CD4-positive, alpha-beta T cell treated with Interleukin-12 subunit alpha and Interleukin-12 subunit beta, for 1 hour (primary cell): ENCODE results near the gene MINDY4.

ENCODE experiments used
- DNase-seq: peaks from one replicate; pipeline ENCODE4 v3.0.0-alpha.2; 2020

Gene MINDY4

DNA sequence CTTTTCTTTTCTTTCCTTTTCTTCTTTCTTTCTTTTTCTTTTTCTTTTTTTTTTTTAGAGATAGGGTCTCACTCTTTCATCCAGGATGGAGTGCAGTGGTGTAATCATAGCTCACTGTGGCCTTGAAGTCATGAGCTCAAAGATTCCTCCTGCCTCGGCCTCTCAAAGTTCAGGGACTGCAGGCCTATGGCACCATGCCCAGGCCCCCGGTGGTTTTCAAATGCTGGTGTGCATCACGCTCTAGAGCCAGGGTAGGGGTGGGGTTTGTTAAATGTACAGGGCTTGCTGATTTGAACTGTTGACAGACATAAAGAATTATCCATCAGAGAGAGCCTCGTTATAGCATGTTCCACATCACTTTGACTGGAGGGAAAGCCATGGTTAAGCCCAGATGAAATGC lies 5.8 kb downstream of the MINDY4 start:
- no peak for DNase-seq

DNA sequence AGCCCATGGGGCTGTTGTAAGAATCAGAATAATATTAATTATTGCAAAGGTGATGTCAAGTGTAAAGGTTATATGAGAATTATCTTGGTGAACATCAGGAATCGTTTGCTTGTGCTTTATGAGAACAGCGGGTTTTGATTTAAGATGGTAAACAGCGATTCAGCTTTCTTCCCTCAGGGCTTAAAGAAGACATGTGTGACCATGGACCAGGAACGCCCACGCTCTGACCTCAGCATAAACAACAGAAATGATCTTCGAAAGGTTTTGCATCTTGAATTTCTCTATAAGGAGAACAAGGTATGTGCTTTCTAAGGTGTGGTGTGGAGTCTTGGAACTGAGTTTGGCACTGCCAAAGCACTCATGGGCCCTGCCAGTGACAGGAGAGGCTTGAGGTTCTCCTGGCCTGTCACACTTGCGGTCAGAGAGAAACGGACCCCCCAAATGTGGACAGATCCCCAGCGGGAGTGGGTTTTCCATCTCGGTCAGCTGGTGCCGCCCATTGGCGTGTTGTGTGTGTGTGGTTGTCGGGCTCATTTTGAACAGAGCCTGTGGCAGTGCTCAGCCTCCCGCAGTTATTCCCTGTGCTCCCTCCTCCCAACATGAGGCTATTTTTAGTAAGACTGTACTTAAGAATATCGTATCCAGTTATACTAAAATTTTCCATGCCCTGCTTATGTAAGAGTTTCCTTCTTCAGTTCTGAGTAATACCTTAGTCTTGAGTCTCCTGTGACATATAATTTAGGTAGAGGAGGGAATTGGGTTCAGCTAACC lies 7.2 kb downstream of the MINDY4 start:
- no peak for DNase-seq

DNA sequence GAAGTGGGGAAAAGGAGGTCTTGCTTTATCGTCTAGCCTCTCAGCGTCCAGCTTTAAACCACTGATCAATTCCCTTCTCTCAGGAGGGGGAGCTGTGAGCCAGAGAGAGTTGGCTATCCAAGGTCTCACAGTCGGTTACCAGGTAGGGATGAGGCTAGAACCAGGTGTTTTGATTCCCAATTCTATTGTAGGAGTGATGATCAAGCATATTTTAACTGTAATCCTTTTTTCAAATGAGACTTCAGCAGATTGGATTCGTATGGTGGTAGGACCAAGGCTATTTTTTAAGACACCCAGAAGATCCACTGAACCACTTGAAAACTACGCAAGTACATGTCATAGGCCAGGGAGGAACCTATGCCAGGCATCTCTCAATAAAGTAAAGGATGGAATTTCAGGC lies 8.4 kb downstream of the MINDY4 start:
- DNase-seq = no peak

- no peak for DNase-seq
These were observed 9.7 kb downstream of the MINDY4 start for GRCh38 chr7:30780941-30781340.

DNA sequence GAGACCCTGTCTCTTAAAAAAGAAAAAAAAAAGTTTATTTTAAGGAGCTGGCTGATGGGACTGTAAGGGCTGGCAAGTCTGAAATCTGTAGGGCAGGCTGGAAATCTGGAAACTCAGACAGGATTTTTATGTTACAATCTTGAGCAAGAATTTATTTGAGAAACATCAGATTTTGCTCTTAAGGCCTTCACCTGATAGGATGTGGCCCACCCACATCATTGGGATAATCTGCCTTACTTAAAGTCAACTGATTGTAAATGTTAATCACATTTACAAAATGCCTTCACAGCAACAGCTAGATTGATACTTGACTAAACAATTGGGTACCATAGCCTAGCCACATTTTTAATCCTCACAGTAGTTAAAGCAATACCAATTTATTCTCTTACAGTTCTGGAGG lies 11.5 kb downstream of the MINDY4 start:
- DNase-seq = no peak

- no peak for DNase-seq
These were observed 14.6 kb downstream of the MINDY4 start for GRCh38 chr7:30785786-30786185.

GRCh38 chr7:30787486-30787885 lies 16.3 kb downstream of the MINDY4 start:
- no peak for DNase-seq

- no peak for DNase-seq
These were observed 17.6 kb downstream of the MINDY4 start for GRCh38 chr7:30788640-30789333.

DNA sequence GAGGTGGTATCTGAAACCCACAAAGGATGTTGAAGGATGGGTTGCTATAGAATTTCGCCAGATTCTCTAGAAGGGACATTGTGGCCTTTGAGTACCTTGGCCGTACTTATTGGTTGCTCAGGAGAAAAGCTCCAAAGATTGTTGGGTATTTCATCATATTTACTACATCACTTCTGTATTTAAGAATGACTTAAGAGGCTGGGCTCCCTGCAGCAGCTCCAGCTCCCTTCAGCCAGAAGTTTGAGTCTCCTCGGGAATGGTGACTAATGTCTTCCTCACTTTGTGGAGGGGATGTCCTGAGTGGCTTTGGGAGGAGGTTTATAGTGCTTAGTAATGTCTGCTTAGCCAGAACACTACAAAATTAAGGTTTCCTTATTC lies 18.1 kb downstream of the MINDY4 start:
- DNase-seq = no peak

- DNase-seq = no peak
These were observed 19.1 kb downstream of the MINDY4 start for GRCh38 chr7:30790356-30790755.

DNA sequence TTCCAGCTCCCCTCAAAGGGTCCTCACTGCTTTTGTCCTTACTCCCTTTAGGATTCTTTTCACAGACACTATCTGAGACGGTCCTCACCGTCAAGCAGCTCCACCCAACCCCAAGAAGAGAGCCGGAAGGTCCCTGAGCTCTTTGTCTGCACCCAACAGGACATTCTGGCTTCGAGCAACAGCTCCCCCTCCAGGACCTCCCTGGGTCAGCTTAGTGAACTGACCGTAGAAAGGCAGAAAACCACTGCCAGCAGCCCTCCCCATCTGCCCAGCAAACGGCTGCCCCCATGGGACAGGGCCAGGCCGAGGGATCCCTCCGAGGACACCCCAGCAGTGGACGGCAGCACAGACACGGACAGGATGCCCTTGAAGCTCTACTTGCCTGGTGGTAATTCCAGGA lies 19.9 kb downstream of the MINDY4 start:
- no peak for DNase-seq

DNA sequence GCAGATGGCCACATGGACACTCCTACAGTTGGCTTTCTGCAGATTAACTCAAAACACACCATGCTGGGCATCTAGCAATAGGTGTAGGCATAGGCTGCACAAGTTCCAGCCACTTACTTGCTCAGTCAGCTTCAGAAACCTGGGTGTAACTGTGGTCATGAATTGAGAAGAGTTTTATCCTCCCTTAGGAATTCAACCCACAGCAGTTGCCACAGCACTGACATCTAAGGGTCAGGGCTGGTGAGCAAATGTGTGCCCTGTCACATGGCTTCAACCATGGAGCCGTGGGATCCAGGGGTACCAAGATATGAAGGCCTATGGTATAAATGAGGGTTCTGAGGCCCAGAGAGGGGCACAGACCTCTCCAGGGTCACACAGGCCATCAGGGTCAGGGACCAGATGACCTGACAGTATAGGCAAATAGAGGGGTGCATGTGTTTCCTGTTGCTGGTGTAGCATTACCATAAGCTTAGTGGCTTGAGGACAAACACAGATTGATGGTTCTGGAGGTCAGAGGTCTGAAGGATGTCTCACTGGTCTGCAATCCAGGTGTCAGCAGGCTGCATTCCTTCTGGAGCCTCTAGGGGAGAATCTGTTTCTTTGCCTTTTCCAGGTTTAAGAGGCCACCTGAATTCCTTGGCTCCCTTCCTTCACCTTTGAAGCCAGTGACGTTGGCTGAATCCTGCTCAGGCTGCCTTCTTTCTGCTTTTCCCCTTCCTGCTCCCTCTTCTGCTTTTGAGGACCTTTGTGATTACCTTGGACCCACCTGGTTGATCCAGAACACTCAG lies 24.1 kb downstream of the MINDY4 start:
- no peak for DNase-seq

DNA sequence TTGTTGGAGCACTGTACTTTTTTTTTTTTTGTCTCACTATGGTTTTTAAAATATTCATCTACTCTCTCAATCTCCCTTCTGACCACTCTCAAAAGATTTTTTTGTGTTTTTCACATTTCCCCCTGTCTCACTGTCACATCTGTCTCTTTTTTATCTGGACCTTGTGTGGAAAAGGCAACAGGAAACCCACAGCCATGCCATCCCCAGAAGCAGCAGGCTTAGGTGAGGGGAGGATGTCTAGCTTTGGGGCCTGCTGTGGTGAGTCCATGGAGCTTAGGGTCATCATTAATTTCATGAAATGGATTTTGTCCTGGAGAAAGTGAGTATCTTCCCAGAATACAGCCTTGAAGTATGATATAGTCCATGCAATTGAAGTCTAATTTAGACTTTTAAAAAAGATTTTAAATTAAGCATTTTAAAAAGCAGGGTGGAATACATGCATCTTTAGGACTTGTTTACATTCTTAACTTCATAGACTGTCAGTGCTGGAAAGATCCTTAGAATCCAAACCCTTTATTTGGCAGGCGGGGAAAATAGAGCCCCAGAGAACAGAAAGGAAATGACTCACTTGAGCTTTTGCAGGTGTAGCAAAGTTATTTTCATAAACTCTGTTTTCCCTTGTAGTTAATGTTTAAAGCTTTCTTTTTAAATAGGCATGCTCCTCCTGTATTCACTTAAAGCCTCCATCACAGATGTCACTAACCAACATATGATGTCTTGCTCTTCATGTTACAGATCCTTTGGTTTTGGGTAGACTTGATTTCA lies 25.1 kb downstream of the MINDY4 start:
- no peak for DNase-seq

- no peak for DNase-seq
These were observed 26.2 kb downstream of the MINDY4 start for GRCh38 chr7:30797176-30798040.

- DNase-seq = no peak
These were observed 28.2 kb downstream of the MINDY4 start for GRCh38 chr7:30799206-30799975.

DNA sequence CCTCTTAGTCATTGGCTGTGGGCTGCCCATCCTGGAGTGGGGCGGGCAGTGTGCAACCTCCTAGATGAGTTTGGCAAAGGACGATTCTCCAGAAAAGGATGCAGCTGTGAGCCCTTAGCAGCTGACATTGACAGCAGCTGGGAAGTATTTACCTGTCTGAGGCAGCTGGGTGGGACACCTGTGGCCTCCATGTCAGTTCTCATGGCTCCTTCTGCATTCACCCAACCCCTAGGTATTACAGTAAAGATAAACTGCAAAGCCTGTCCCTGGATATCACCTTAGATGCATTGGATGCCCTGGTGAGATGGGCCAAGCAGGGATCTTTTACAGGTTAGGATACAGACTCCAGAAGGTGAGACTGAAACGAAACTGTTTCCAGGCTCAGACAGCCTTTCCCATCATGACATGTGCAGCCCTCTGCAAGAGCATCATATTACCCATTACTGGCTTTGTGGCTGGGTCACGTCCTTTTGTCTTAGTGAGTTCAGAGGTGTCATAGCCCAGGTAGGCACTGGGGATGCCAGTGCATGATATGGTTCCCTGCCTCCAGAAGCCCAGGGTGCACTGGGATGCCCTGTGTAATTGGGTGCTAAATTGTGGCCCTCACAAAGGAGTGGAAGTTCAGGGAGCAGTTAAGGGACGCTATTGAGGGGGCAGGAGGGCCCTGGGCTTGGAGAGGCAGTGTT lies 28.9 kb downstream of the MINDY4 start:
- DNase-seq = no peak

- peak; percentile 45 for DNase-seq
These were observed 29.6 kb downstream of the MINDY4 start for GRCh38 chr7:30800785-30801252.

- no peak for DNase-seq
These were observed 31.6 kb downstream of the MINDY4 start for GRCh38 chr7:30802812-30803211.

- DNase-seq = no peak
These were observed 33.0 kb downstream of the MINDY4 start for GRCh38 chr7:30804078-30804661.

- no peak for DNase-seq
These were observed 34.0 kb downstream of the MINDY4 start for GRCh38 chr7:30805081-30805691.
